Gastrocnemius medialis (tissue), 4 donors: ENCODE data around the gene CUEDC2. TPM values are rescaled to one million over a fixed set of nuclear protein-coding genes. Genes with fewer than 3 reads are reported as not detected.

Experiments
- ATAC-seq, 2 donors: fragments of 150-250 bp; one replicate each; pipeline ENCODE4 v1.9.1; 2016
- DNase-seq, 2 donors: peaks; one replicate each; pipeline ENCODE4 v3.0.0-alpha.2; 2019
- H3K27ac ChIP-seq, 4 donors: fragments of 200-600 bp; sonication (generic); 1 replicate in 1 of 4; 2 replicates in 3 of 4; pipeline ENCODE4 v1.5.1; 2016 to 2018; ENCODE audit warnings: mild to moderate bottlenecking in 2 of 4, moderate library complexity in 1 of 4
- H3K27me3 ChIP-seq, 3 donors: fragments of 200-600 bp; sonication (generic) in 2 of 3; 1 replicate in 1 of 3; 2 replicates in 2 of 3; pipeline versions ENCODE4 v1.5.1 to v1.6.0; 2016 to 2019; ENCODE audit warnings: mild to moderate bottlenecking in 1 of 3, moderate library complexity in 1 of 3
- H3K36me3 ChIP-seq, 2 donors: fragments of 200-600 bp; sonication (generic) in 1 of 2; one replicate each; pipeline ENCODE4 v1.5.1; 2017 to 2018
- H3K4me1 ChIP-seq, 2 donors: fragments of 200-600 bp; sonication (generic) in 1 of 2; one replicate each; pipeline ENCODE4 v1.5.1; 2016 to 2017; ENCODE audit warnings: mild to moderate bottlenecking in 2 of 2
- H3K4me3 ChIP-seq, 4 donors: fragments of 200-600 bp; sonication (generic) in 3 of 4; 1 replicate in 1 of 4; 2 replicates in 3 of 4; pipeline ENCODE4 v1.5.1; 2016 to 2019; ENCODE audit warnings: mild to moderate bottlenecking in 2 of 4
- H3K9me3 ChIP-seq, 3 donors: fragments of 200-600 bp; sonication (generic) in 2 of 3; 1 replicate in 1 of 3; 2 replicates in 2 of 3; pipeline ENCODE4 v1.5.1; 2016 to 2019
- CTCF ChIP-seq, 5 experiments: fragments of 450-650 bp in 3 of 5; fragments of 200-600 bp in 2 of 5; sonication (generic) in 2 of 5; IDR thresholded peaks in 4 of 5; conservative IDR thresholded peaks in 1 of 5; 1 replicate in 4 of 5; 2 replicates in 1 of 5; pipeline ENCODE4 v1.5.1; 2016 to 2019; ENCODE audit warnings: antibody characterized with exemption in 5 of 5, mild to moderate bottlenecking in 3 of 5, moderate library complexity in 3 of 5
- POLR2A ChIP-seq, 2 donors: fragments of 450-650 bp; IDR thresholded peaks; one replicate each; pipeline ENCODE4 v1.6.1; 2017; ENCODE audit warnings: antibody characterized with exemption in 2 of 2, mild to moderate bottlenecking in 2 of 2, moderate library complexity in 2 of 2
- in situ Hi-C, 4 donors: fragments of 200-750 bp; cut with MboI; loops; one replicate each; pipeline versions ENCODE4 v1.15.0 to v1.8.0; 2017; ENCODE audit warnings: low sequenced_read_pairs in 4 of 4
- intact Hi-C: fragments of 100-400 bp; cut with DNase I; formaldehyde crosslinking; loops from one replicate; pipeline ENCODE4 v1.15.1; 2023; ENCODE audit warnings: low total_unique reads
- microRNA counts, 2 donors: library from miRNA; unstranded; fragments of <30 nt; microRNA quantifications; one replicate each; lab custom pipeline; 2016
- microRNA-seq, 2 donors: library from miRNA; unstranded; fragments of <30 nt; microRNA quantifications; one replicate each; pipeline ENCODE4, GENCODE V29; 2016; ENCODE audit warnings: borderline replicate concordance in 2 of 2
- total RNA-seq, 4 donors: library from RNA; depleted of rRNA; stranded (reverse); fragments of >200 nt; gene quantifications; one replicate each; pipeline versions ENCODE4 v1.1.0 to v1.2.3, GENCODE V29; 2016

CUEDC2 gene
- total RNA-seq, 4 donors from 2014 or later: 51.6 to 83.1 (median 70.2) TPM

GRCh38 chr10:102379383-102379782 is 53.0 kb downstream of the CUEDC2 start:
- Histone ChIP-seq H3K4me3 (no peak overlapping the region), H3K9me3 (no peaks in the 10 kb centered on the region), H3K36me3 (peaks cover 5 to 83% of the 10 kb centered on the region in 2 donors), H3K27me3 (no peaks in the 10 kb centered on the region), H3K27ac (no peak overlapping the region), H3K4me1 (no peaks in the 10 kb centered on the region)
- ATAC-seq: no peak
- intact Hi-C loops: no loop called here
- in situ Hi-C loops: loop anchor here in 1 of 4 donors (25.0 kb wide), 1 partner anchor 208 kb away; no protein-coding TSS in a partner anchor
- TF ChIP-seq POLR2A (IDR thresholded peaks at IDR 0.05): no peak
- no peak for TF ChIP-seq CTCF (IDR thresholded peaks at IDR 0.05 in 4 of 5, conservative IDR thresholded peaks at IDR 0.05 in 1 of 5)
- DNase-seq: no peak

- Histone ChIP-seq H3K4me1 (no peaks in the 10 kb centered on the region), H3K27ac (no peak overlapping the region), H3K9me3 (no peaks in the 10 kb centered on the region), H3K36me3 (peaks cover 5 to 95% of the 10 kb centered on the region in 2 donors), H3K4me3 (no peak overlapping the region), H3K27me3 (no peaks in the 10 kb centered on the region)
- DNase-seq (no peak), ATAC-seq (no peak)
- no peak for TF ChIP-seq CTCF (IDR thresholded peaks at IDR 0.05 in 4 of 5, conservative IDR thresholded peaks at IDR 0.05 in 1 of 5)
- TF ChIP-seq POLR2A (IDR thresholded peaks at IDR 0.05): no peak
- in situ Hi-C loops: loop anchor here in 1 of 4 donors (25.0 kb wide), 1 partner anchor 210 kb away; no protein-coding TSS in a partner anchor
- intact Hi-C loops: no loop called here
These were observed 55.5 kb downstream of the CUEDC2 start for GRCh38 chr10:102376901-102377300.

- Histone ChIP-seq H3K9me3 (no peaks in the 10 kb centered on the region), H3K36me3 (peaks cover 9 to 97% of the 10 kb centered on the region in 2 donors), H3K27me3 (no peaks in the 10 kb centered on the region), H3K27ac (no peak overlapping the region), H3K4me3 (no peak overlapping the region), H3K4me1 (no peaks in the 10 kb centered on the region)
- no peak for TF ChIP-seq POLR2A (IDR thresholded peaks at IDR 0.05)
- intact Hi-C loops (no loop called here), in situ Hi-C loops (loop anchor here in 1 of 4 donors (25.0 kb wide), 1 partner anchor 211 kb away; no protein-coding TSS in a partner anchor)
- DNase-seq: no peak
- no peak for ATAC-seq
These were observed 56.5 kb downstream of the CUEDC2 start for GRCh38 chr10:102375867-102376266.

- Histone ChIP-seq H3K9me3 (no peaks in the 10 kb centered on the region), H3K27me3 (no peaks in the 10 kb centered on the region), H3K36me3 (peaks cover 9 to 97% of the 10 kb centered on the region in 2 donors), H3K4me3 (no peak overlapping the region), H3K27ac (no peak overlapping the region), H3K4me1 (no peaks in the 10 kb centered on the region)
- no peak for ATAC-seq
- DNase-seq: no peak
- intact Hi-C loops: no loop called here
- in situ Hi-C loops: loop anchor here in 1 of 4 donors (25.0 kb wide), 1 partner anchor 212 kb away; no protein-coding TSS in a partner anchor
- TF ChIP-seq CTCF (IDR thresholded peaks at IDR 0.05 in 4 of 5, conservative IDR thresholded peaks at IDR 0.05 in 1 of 5) (no peak), POLR2A (IDR thresholded peaks at IDR 0.05) (no peak)
These were observed 57.1 kb downstream of the CUEDC2 start for GRCh38 chr10:102375250-102375649.

MicroRNAs within 50 kb of the gene (microRNA counts, 767-probe panel; counts per million panel counts)
- microRNA hsa-miR-146b-3p (lab: Ali Mortazavi, UCI): 356 to 448 counts per million in 2 donors
- 356 to 448 counts per million in 2 donors for microRNA hsa-miR-146b-5p (lab: Ali Mortazavi, UCI)

Small RNA genes lying within 50 kb of the gene (microRNA-seq; reads per million reads assigned to microRNA genes)
- 104 to 243 reads per million in 2 donors for gene MIR146B

Other genes starting within 250 kb of the CUEDC2 start
- under 1 TPM in 1 of 4 donors, not detected in 3; 0.51 TPM for gene ELOVL3, start 206.3 kb downstream of the CUEDC2 start, total RNA-seq
- 1 to 10 TPM; 4.2 to 8.9 (median 6.5) TPM for gene PITX3, start 191.1 kb downstream of the CUEDC2 start, total RNA-seq
- 10 to 100 TPM; 31.4 to 64.2 (median 58.7) TPM for gene GBF1, start 187.0 kb downstream of the CUEDC2 start, total RNA-seq
- 10 to 100 TPM in 3 of 4 donors, 1 to 10 TPM in 1; 8.6 to 17.3 (median 12.8) TPM for gene NFKB2, start 36.9 kb downstream of the CUEDC2 start, total RNA-seq
- gene PSD, start 13.8 kb downstream of the CUEDC2 start, total RNA-seq: 1 to 10 TPM in 1 of 4 donors, under 1 TPM in 1, not detected in 2; 0.35 to 2.6 TPM
- gene FBXL15, start 11.7 kb downstream of the CUEDC2 start, total RNA-seq: 10 to 100 TPM; 14.2 to 34.8 (median 21.0) TPM
- gene C10orf95, start 19.0 kb upstream of the CUEDC2 start, total RNA-seq: not detected
- 100 to 1,000 TPM; 212 to 261 (median 252) TPM for gene ACTR1A, start 70.1 kb upstream of the CUEDC2 start, total RNA-seq
- 10 to 100 TPM in 1 of 4 donors, 1 to 10 TPM in 3; 7.3 to 11.8 (median 7.9) TPM for gene SUFU, start 71.4 kb upstream of the CUEDC2 start, total RNA-seq
- 100 to 1,000 TPM; 113 to 222 (median 138) TPM for gene TRIM8, start 211.9 kb upstream of the CUEDC2 start, total RNA-seq